K562 (cell line): ENCODE data around the gene KRT71. TPM values are rescaled to one million over a fixed set of nuclear protein-coding genes. Genes with fewer than 3 reads are reported as not detected.

Source experiments
- ATAC-seq: fragments of 200-7000 bp; cut with Tn5 transposase; 3 replicates; pipeline ENCODE4 v1.9.1; 2020; ENCODE audit warnings: moderate library complexity
- BruUV-seq: library from RNA; stranded (reverse); fragments of 400-500 nt; replicated peaks from 2 replicates; lab custom pipeline; 2021; lab: Mats Ljungman, UMichigan
- CTCF ChIA-PET: fragments of 300-600 bp; formaldehyde crosslinking; extraction: SDS; loops from one replicate; lab custom pipeline; 2021; ENCODE audit warnings: low intra/inter-chr PET ratio; lab: Yijun Ruan, JAX
- POLR2A ChIA-PET: fragments of 300-600, 350-650 bp; sonication (Branson Sonifier 250); formaldehyde crosslinking; extraction: SDS; loops from one replicate; lab custom pipeline; 2021; ENCODE audit warnings: antibody characterized with exemption, inconsistent platforms; lab: Yijun Ruan, JAX
- DNase-seq, 4 experiments: peaks; one replicate each; pipeline versions ENCODE4 v3.0.0 to v3.0.0-alpha.2; 2011 to 2018; ENCODE audit warnings: low spot score in 3 of 4, mixed read lengths in 3 of 4; ENCODE audit errors: extremely low read depth in 1 of 4
- FAIRE-seq: peaks from 2 replicates; lab custom pipeline; 2011; peaks lifted over from hg19 to GRCh38; lab: Jason Lieb, UNC
- H2AFZ ChIP-seq: 2 replicates; pipeline ENCODE4 v1.6.0; 2011; ENCODE audit warnings: low read depth, low read length, control low read depth, inconsistent platforms
- H3K27ac ChIP-seq: fragments of 200-600 bp; 3 replicates; pipeline ENCODE4 v1.8.0; 2011; ENCODE audit warnings: low read depth, mild to moderate bottlenecking, control low read depth, inconsistent platforms, low read length, moderate library complexity, mixed read lengths; ENCODE audit errors: extremely low read depth
- H3K27me3 ChIP-seq, 2 experiments: fragments of 300-600 bp in 1 of 2; 2 replicates in 1 of 2; 3 replicates in 1 of 2; pipeline versions ENCODE4 v1.6.0 to v1.8.0; 2011; ENCODE audit warnings: inconsistent platforms in 2 of 2, low read length in 2 of 2, mild to moderate bottlenecking in 1 of 2, mixed read lengths in 1 of 2, moderate library complexity in 1 of 2; ENCODE audit not compliant: control insufficient read depth in 2 of 2, insufficient read depth in 2 of 2
- H3K36me3 ChIP-seq: fragments of 300-600 bp; 3 replicates; pipeline ENCODE4 v1.8.0; 2011; ENCODE audit warnings: mild to moderate bottlenecking, low read length, inconsistent platforms; ENCODE audit not compliant: control insufficient read depth, insufficient read depth
- H3K4me1 ChIP-seq, 2 experiments: fragments of 200-600 bp in 1 of 2; replicated peaks in 1 of 2; 2 replicates in 1 of 2; 3 replicates in 1 of 2; pipeline versions ENCODE4 v1.5.1 to v1.8.0; 2011; ENCODE audit warnings: inconsistent platforms in 2 of 2, low read length in 2 of 2, mild to moderate bottlenecking in 1 of 2, mixed read lengths in 1 of 2, moderate library complexity in 1 of 2; ENCODE audit not compliant: control insufficient read depth in 2 of 2, insufficient read depth in 2 of 2
- H3K4me2 ChIP-seq: 2 replicates; pipeline ENCODE4 v1.6.1; 2011; ENCODE audit warnings: low read length, control low read depth, inconsistent platforms, mixed read lengths; ENCODE audit not compliant: insufficient read depth
- H3K4me3 ChIP-seq: fragments of 200-600 bp; sonication (generic), shearing (Covaris generic); 2 replicates; pipeline ENCODE4 v1.5.1; 2016; ENCODE audit warnings: control low read depth, inconsistent platforms
- H3K79me2 ChIP-seq: fragments of 200-600 bp; 3 replicates; pipeline ENCODE4 v1.8.0; 2011; ENCODE audit warnings: low read length, inconsistent platforms; ENCODE audit not compliant: control insufficient read depth, insufficient read depth
- H3K9ac ChIP-seq, 2 experiments: 2 replicates each; pipeline versions ENCODE4 v1.6.0 to v1.6.1; 2011; ENCODE audit warnings: low read depth in 2 of 2, low read length in 2 of 2, control low read depth in 1 of 2, inconsistent platforms in 1 of 2, mild to moderate bottlenecking in 1 of 2, mixed read lengths in 1 of 2; ENCODE audit not compliant: insufficient read depth in 1 of 2
- H3K9me1 ChIP-seq: one replicate; pipeline ENCODE4 v1.6.0; 2011; ENCODE audit warnings: inconsistent platforms, mild to moderate bottlenecking, low read length, moderate library complexity; ENCODE audit not compliant: control insufficient read depth, insufficient read depth
- H3K9me3 ChIP-seq: replicated peaks from 2 replicates; pipeline ENCODE4 v1.5.1; 2011; ENCODE audit warnings: low read depth, low read length, inconsistent platforms; ENCODE audit not compliant: control insufficient read depth, insufficient read depth
- H4K20me1 ChIP-seq: replicated peaks from 2 replicates; pipeline ENCODE4 v1.6.1; 2011; ENCODE audit warnings: low read length, inconsistent platforms, mixed read lengths; ENCODE audit not compliant: control insufficient read depth, insufficient read depth
- ASH1L ChIP-seq: fragments of 450-650 bp; IDR thresholded peaks from 2 replicates; pipeline ENCODE4 v1.6.1; 2018; ENCODE audit warnings: borderline replicate concordance, mild to moderate bottlenecking, low read depth; ENCODE audit not compliant: partially characterized antibody
- BCL6 ChIP-seq: fragments of 250-450 bp; sonication (Bioruptor Pico); IDR thresholded peaks from 2 replicates; pipeline ENCODE4 v1.4.0; 2020
- FOXM1 ChIP-seq, 2 experiments: fragments of 450-650 bp in 1 of 2; sonication (generic) in 1 of 2; formaldehyde crosslinking in 1 of 2; IDR thresholded peaks; 2 replicates each; pipeline versions ENCODE4 v1.6.1 to v1.9.0; 2017 to 2022; ENCODE audit warnings: low read depth in 2 of 2, mild to moderate bottlenecking in 2 of 2, missing genetic modification reagents in 1 of 2, moderate library complexity in 1 of 2
- MCM3 ChIP-seq: fragments of 450-650 bp; IDR thresholded peaks from 2 replicates; pipeline ENCODE4 v1.6.1; 2016
- NCOA1 ChIP-seq: fragments of 450-650 bp; IDR thresholded peaks from 2 replicates; pipeline ENCODE4 v1.6.1; 2016; ENCODE audit warnings: low read depth
- PURB ChIP-seq: sonication (generic); formaldehyde crosslinking; IDR thresholded peaks from 2 replicates; pipeline ENCODE4 v1.9.0; 2021; ENCODE audit warnings: low read depth, mild to moderate bottlenecking, missing genetic modification reagents
- RBBP5 ChIP-seq: fragments of 200-600 bp; sonication (generic); IDR thresholded peaks from 2 replicates; pipeline ENCODE4 v1.6.1; 2012; ENCODE audit warnings: borderline replicate concordance, mild to moderate bottlenecking, low read length, control low read depth, inconsistent platforms; ENCODE audit not compliant: insufficient read depth, poor library complexity, severe bottlenecking
- RBFOX2 ChIP-seq: fragments of 200-400 bp; formaldehyde crosslinking; IDR thresholded peaks from 2 replicates; pipeline ENCODE4 v1.6.1; 2017; ENCODE audit warnings: low read depth, mild to moderate bottlenecking, low read length, moderate library complexity
- RCOR1 ChIP-seq, 2 experiments: IDR thresholded peaks; 2 replicates each; pipeline ENCODE4 v1.6.1; 2012; ENCODE audit warnings: low read depth in 2 of 2, low read length in 2 of 2, borderline replicate concordance in 1 of 2, improper control_type of control experiment in 1 of 2
- SMAD3 ChIP-seq: fragments of 450-650 bp; formaldehyde crosslinking; conservative IDR thresholded peaks from 2 replicates; pipeline ENCODE4 v1.4.0; 2020; ENCODE audit warnings: mild to moderate bottlenecking
- TCF7L2 ChIP-seq: fragments of 150-350 bp; IDR thresholded peaks from 2 replicates; pipeline ENCODE4 v1.6.1; 2016; ENCODE audit warnings: low read depth, mild to moderate bottlenecking, low read length, moderate library complexity
- THRAP3 ChIP-seq: fragments of 450-650 bp; IDR thresholded peaks from 2 replicates; pipeline ENCODE4 v1.6.1; 2016; ENCODE audit warnings: mild to moderate bottlenecking, inconsistent platforms, borderline replicate concordance
- ZBTB2 ChIP-seq: fragments of 450-650 bp; IDR thresholded peaks from 2 replicates; pipeline ENCODE4 v1.6.1; 2016; ENCODE audit warnings: antibody characterized with exemption
- ZBTB8A ChIP-seq: fragments of 450-650 bp; IDR thresholded peaks from 2 replicates; pipeline ENCODE4 v1.6.1; 2018; ENCODE audit warnings: mild to moderate bottlenecking, moderate library complexity; ENCODE audit not compliant: partially characterized antibody
- ZNF12 ChIP-seq: sonication (generic); formaldehyde crosslinking; IDR thresholded peaks from 2 replicates; pipeline ENCODE4 v1.4.0; 2020; ENCODE audit warnings: mild to moderate bottlenecking, missing genetic modification reagents
- ZNF655 ChIP-seq: fragments of 250-450 bp; sonication (Bioruptor Pico); IDR thresholded peaks from 2 replicates; pipeline ENCODE4 v1.5.0; 2021
- ZNF668 ChIP-seq: fragments of 250-450 bp; sonication (Bioruptor Pico); IDR thresholded peaks from 2 replicates; pipeline ENCODE4 v1.8.0; 2022; ENCODE audit warnings: mild to moderate bottlenecking, inconsistent platforms
- ZNF696 ChIP-seq: fragments of 250-450 bp; sonication (Bioruptor Pico); conservative IDR thresholded peaks from 2 replicates; pipeline ENCODE4 v1.4.0; 2020; ENCODE audit warnings: mild to moderate bottlenecking, moderate library complexity
- WGBS: fragments of 100-300 bp; shearing (Covaris generic); methylation state at CpG from one replicate; pipeline ENCODE4 v1.1.6; 2016; ENCODE audit warnings: low coverage, mixed read lengths; ENCODE audit not compliant: insufficient coverage; ENCODE audit errors: missing lambda C conversion rate; 5-methylcytosine and 5-hydroxymethylcytosine counted together
- in situ Hi-C: fragments of 300-500 bp; cut with MboI; formaldehyde crosslinking; loops from 4 replicates; pipeline ENCODE4 v1.15.0; 2018; ENCODE audit warnings: inconsistent platforms, mixed read lengths
- intact Hi-C: fragments of 100-400 bp; cut with micrococcal nuclease; formaldehyde crosslinking; loops from 2 replicates; pipeline ENCODE4 v1.14.2; 2022
- polyA plus RNA-seq, 8 experiments: library from polyadenylated mRNA; depleted of rRNA in 4 of 8; stranded (reverse) in 5 of 8; unstranded in 3 of 8; fragments of >200 nt; fragmentation: Nextera tagmentation in 2 of 8; fragmentation: Illumina TruSeq in 1 of 8; extraction: Ambion mirVana in 2 of 8; extraction: Trizol in 1 of 8; gene quantifications; 2 replicates each; pipeline versions ENCODE4 v1.2.1 to v1.2.3, GENCODE V29; 2011 to 2014; ENCODE audit warnings: inconsistent platforms in 1 of 8, missing spikeins in 1 of 8
- total RNA-seq, 7 experiments: library from RNA; depleted of rRNA in 6 of 7; stranded (reverse); fragments of >200 nt in 6 of 7; fragmentation: Illumina TruSeq in 2 of 7; extraction: Trizol in 2 of 7; gene quantifications; 2 replicates each; pipeline versions ENCODE4 v1.2.1 to v1.2.3, GENCODE V29; 2011 to 2021; ENCODE audit warnings: low replicate concordance in 1 of 7
- TF ChIP-seq, protein P1 (sequence below): sonication (generic); formaldehyde crosslinking; IDR thresholded peaks from 2 replicates; pipeline ENCODE4 v1.8.1; 2023; ENCODE audit warnings: mild to moderate bottlenecking, missing genetic modification reagents, moderate library complexity

The KRT71 gene
- total and polyA plus RNA-seq, 9 of the 15 experiments (the other 6 are each of a cell fraction or from before 2014, with no cell fraction given), result not detected

DNA sequence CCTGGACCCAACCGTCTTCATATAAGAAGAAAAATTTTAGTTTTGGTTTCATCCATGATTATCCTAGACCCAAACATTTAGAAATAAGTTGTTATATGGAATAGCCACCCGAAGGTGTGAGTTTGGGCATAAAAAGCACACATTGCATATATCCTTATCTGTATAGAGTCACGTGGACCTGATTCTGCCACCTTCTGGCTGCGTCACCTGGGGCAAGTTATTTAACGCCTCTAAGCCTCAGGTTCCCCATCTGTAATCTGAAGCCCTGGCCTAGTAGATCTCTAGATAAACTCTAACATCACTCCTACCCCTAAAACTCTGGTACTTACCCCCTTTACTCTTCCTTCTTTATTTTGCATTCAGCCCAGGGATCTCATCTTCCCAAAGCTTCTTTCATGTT lies 18.5 kb downstream of the KRT71 start:
- intact Hi-C loops, result no loop called here
- Histone ChIP-seq H3K4me2 (no peak overlapping the region), H3K9me1 (no peaks in the 10 kb centered on the region), H3K4me3 (no peak overlapping the region), H3K79me2 (no peaks in the 10 kb centered on the region), H3K27me3 (peaks cover 7 to 37% of the 10 kb centered on the region in 2 experiments; a peak in 4 of 5 replicates), H3K36me3 (no peaks in the 10 kb centered on the region), H4K20me1 (no peaks in the 10 kb centered on the region; the same call in 1 of the 2 replicates), H2AFZ (no peak overlapping the region), H3K4me1 (no peaks in the 10 kb centered on the region), H3K9me3 (no peaks in the 10 kb centered on the region), H3K27ac (no peak overlapping the region), H3K9ac (no peak overlapping the region)
- FAIRE-seq (no peak), ATAC-seq (peak; percentile 55; the same call in 2 of the 3 replicates), DNase-seq (peak in 1 of 4 experiments; percentile 21)
- BruUV-seq, result no TSS peak
- ChIA-PET CTCF (interaction anchor here (0.9 kb wide), 1 partner anchor 383 kb away, joined by 5 read pairs; no protein-coding TSS in a partner anchor), POLR2A (interaction anchor here (0.6 kb wide), 1 partner anchor 333 kb away, joined by 3 read pairs; no protein-coding TSS in a partner anchor)
- in situ Hi-C loops, result no loop called here
- WGBS, result 4% methylated on average over 5 of the region's 5 CpGs
- TF ChIP-seq, protein P1, sequence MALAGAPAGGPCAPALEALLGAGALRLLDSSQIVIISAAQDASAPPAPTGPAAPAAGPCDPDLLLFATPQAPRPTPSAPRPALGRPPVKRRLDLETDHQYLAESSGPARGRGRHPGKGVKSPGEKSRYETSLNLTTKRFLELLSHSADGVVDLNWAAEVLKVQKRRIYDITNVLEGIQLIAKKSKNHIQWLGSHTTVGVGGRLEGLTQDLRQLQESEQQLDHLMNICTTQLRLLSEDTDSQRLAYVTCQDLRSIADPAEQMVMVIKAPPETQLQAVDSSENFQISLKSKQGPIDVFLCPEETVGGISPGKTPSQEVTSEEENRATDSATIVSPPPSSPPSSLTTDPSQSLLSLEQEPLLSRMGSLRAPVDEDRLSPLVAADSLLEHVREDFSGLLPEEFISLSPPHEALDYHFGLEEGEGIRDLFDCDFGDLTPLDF (CRISPR knock-in tag), result no peak
- TF ChIP-seq ZNF668, result no peak
- TF ChIP-seq PURB (CRISPR knock-in tag), result no peak
- no peak for TF ChIP-seq RBBP5
- no peak for TF ChIP-seq BCL6 (CRISPR knock-in tag)
- TF ChIP-seq SMAD3 (CRISPR knock-in tag), result no peak
- no peak for TF ChIP-seq FOXM1 (IDR thresholded peaks at IDR 0.05; ENCODE audit: low read depth)
- TF ChIP-seq FOXM1 (CRISPR knock-in tag; IDR thresholded peaks at IDR 0.05; ENCODE audit: low read depth), result no peak
- no peak for TF ChIP-seq ZNF12
- TF ChIP-seq ASH1L, result no peak
- TF ChIP-seq ZNF655 (CRISPR knock-in tag), result no peak
- TF ChIP-seq ZNF696 (CRISPR knock-in tag), result no peak
- no peak for TF ChIP-seq ZBTB8A
- no peak for TF ChIP-seq ZBTB2
- TF ChIP-seq NCOA1, result no peak
- TF ChIP-seq RBFOX2, result no peak
- TF ChIP-seq RCOR1 (IDR thresholded peaks at IDR 0.05; ENCODE audit: borderline replicate concordance in 1 of 2, low read depth in 2 of 2, low read length in 2 of 2), result no peak
- TF ChIP-seq THRAP3, result no peak
- TF ChIP-seq MCM3, result no peak
- TF ChIP-seq TCF7L2, result no peak
